HG02852 (cell line): Measurements from ENCODE around the gene OMP.

Experiments used
- ATAC-seq: cut with Tn5 transposase; IDR thresholded peaks from one replicate; pipeline ENCODE4 v1.9.1; 2021; ENCODE audit warnings: mild to moderate bottlenecking, moderate library complexity; ENCODE audit not compliant: unreplicated experiment

OMP gene

DNA sequence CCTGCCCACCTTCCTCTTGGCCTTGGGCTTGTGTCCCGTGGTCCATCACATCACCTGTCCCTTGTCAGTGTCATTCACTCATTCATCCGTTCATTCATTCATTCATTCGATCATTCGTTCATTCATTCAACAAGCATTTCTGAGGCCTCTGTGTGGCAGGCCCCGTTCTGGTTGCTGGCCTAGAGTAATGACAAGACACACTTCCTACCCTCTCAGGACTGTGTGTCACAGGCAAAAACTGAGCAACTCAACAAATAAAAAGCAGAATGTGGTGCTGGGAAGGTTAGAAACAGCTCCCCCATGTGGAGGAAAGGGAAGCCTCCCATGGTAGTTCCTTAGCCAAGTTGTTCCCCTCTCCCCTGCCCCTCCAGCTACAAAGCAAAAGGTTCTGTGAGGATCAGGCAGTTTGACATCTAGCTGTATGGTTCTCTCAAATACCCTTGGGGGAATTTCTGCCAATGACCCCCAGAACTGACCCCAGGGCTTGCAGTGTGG lies 1.6 kb upstream of the OMP start:
- no peak for ATAC-seq

DNA sequence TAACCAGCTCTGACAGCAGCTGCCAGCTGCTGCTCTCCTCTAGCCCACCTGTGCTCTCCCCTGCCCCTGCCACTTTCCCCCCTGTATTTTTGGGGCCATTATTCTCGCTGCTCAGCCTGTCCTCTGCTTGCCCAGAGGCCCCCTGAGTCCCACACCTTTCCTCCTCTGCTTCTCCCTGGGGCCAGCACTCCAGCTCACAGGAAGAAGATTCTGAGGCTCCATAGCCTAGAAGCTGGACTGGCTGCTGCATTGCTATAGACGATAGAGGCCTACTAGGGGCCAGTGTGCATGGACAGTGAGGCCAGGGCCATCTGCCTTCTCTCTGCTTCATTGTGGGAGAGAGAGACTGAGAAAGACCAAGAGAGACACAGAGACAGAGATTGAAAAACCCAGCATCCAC lies 679 bp downstream of the OMP start:
- no peak for ATAC-seq

DNA sequence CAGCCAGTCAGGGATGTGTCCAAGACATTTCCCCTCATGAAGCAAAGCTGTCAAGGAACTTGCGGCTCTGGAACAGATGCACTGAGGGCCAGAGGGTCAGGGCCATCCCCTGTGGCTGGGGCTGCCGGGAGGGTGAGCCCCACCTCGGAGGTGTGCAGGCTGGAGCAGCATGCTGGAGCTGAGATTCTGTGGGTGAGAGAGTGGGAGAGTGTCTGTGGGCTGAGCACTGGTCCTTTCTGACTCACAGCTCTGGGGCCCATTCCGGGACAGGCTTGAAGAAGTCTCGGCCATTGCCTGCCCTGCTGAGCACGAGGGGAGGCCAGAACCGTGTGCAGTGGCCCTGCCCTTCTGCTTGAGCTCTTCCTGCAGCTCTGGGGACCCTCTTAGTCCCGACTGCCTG lies 2.1 kb downstream of the OMP start:
- no peak for ATAC-seq

DNA sequence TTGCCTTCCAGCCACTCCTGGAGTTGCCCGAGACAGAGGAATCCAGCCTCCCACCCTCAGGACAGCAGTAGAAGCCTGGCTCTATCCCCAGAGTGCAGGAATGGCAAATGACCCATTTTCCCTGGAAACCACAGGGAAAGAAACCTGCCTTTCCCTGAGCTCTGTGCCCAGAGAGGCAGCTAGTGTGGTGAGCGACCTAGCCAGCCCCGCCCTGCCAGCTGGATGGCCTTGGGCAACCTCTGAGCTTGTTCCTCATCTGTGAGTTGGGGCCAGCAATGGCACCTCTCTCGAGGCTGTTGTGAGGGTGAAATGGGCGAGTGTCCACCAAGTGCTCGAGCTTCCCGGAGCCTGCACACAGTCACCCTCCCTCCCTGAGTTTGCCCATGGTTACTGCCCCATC lies 3.7 kb downstream of the OMP start:
- ATAC-seq = no peak

DNA sequence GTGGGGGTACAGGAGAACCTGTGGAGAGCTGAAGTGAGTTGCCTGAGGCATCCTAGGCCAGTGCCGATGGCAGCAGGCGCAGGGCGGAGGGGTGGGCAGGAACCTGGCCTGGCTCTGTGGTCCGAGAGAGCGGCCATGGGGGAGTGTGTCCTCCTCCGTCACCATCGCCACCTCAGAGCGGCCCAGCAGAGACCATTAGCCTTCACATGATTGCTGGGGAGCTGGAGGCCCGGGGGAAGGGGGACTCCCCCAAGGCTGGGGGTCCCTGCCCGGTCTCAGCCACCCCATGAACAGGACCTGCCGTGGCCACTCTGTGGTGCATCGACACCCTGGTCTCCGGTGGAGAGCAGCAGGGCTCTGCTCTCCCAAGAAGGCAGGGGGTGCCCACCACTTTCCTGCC lies 4.1 kb downstream of the OMP start:
- no peak for ATAC-seq

DNA sequence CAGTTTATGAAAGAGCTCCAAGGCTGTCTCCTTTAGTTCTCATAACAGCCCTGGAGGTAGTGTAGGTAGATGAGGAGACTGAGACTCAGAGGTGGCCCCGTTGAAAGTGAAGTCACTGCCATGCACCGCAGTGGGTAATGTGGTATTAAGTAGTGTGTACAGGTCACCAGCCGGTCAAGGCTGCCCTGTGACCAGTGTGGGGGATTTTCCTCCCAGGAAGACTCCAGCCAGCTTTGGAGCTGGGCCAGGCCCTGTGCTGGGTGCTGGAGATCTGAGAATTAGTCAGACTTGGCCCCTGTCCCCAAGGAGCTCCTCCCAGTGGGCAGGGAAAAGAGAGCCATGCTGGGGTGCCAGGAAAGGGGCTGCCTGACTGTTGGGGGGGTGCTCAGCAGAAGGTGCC lies 5.3 kb downstream of the OMP start:
- no peak for ATAC-seq

DNA sequence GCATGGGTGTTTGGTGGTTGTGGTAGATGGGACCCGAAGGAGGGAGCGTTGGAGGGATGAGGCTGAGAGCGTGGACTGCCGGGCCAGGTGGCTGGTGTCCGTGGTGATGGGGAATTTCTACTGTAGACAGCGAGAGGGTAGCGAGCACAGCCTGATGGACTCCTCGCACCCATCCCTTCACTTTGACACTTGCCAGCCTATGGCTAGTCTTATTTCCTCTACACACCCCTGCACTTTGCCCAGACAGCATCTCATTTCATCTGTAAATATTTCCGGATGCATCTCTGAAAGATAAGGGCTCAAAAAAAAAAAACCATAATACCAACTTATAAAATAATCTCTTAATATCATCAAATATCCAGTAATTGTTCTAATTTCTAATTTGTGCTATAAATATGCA lies 5.8 kb downstream of the OMP start:
- ATAC-seq = no peak

DNA sequence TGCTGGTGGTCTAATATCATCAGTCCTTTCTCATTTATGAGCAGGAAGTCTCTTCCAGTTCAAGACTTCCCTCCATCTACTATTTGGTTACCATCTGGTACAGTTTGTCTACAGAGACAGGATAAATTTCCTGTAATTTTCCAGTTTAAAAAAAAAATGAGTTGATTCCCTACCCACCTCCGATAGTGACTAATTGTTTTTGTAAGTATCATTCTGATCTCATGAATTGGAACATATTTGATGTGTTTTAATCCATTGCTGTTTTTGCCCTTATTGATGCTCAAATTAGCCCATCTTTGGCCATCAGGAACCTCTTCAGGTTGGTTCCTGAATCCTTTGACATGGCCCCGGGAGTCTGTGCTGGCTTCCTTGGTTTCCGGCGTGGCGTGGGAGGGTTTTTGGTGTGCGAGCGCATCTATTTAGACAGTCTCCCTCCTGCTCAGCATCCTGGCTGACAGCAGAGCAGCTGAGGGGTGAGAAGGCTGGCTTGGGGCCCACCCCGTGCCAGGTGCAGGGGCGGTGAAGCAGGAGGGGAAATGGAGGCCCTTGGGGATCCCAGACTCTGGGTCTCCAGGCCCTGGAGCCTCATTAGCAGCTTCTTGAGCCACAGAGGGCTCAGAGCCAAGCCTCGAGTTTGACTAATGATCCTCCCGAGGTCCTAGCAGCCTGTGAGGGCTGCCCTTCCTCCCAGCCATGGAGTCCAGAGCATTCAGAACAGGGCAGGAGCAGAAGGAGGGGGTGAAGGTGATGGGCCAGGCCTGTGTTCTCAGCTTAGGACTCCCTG lies 6.8 kb downstream of the OMP start:
- no peak for ATAC-seq

DNA sequence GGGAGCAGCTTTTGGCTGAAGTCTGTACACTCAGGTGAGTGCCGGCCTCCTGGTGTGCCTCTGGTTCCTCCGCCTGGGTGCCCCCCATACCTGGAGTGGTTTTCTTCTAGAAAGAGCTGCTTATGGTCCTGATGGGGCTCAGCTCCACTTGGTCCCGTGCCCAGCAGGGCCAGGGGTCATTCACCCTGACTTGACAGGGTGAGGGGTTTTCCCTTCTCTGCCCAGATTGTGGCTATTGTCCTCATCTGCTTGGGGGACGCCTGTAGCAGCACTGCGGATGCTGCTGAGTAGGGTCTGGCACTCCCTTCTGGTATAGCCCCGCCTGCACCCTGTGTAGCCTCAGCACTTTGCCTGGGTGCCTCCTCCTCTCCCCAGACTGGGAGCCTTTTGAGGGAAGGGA lies 8.2 kb downstream of the OMP start:
- no peak for ATAC-seq

DNA sequence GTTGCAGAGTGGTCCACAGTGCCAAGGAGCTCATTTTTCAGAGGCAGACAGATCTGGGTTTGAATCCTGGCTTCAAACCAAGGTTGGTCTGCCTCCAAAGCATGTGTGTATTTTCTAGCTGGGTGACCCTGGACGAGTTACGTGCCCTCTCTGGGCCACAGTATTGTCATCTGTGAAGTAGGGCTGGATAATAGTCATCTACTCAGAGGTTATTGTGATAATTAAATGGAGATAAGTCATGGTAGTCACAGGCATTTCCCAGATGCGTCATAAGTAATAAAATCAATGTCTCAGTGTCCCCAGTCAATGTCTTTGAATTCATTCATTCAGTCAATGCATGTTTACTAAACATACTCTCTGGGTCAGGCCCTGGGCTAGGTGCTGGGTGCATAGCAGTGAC lies 8.6 kb downstream of the OMP start:
- ATAC-seq = no peak

DNA sequence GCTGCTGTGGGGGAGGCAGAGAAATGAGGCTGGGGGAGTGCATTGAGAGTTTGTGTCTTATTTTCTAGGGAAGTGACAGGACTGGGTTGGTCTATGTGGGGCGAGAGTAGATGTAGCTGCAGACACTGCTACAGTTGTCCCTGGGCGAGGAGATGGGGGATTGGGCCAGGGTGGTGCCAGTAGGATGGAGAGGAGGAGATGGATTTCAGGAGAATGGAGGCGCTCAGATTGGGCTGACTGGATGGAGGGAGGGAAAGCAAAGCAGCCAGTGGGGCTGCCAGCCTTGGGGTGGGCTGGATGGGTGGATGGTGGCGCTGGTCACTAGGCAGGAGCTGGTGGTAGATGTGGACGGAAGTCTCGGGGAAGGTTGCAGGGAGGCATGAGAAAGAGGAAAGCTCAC lies 9.3 kb downstream of the OMP start:
- ATAC-seq = no peak

DNA sequence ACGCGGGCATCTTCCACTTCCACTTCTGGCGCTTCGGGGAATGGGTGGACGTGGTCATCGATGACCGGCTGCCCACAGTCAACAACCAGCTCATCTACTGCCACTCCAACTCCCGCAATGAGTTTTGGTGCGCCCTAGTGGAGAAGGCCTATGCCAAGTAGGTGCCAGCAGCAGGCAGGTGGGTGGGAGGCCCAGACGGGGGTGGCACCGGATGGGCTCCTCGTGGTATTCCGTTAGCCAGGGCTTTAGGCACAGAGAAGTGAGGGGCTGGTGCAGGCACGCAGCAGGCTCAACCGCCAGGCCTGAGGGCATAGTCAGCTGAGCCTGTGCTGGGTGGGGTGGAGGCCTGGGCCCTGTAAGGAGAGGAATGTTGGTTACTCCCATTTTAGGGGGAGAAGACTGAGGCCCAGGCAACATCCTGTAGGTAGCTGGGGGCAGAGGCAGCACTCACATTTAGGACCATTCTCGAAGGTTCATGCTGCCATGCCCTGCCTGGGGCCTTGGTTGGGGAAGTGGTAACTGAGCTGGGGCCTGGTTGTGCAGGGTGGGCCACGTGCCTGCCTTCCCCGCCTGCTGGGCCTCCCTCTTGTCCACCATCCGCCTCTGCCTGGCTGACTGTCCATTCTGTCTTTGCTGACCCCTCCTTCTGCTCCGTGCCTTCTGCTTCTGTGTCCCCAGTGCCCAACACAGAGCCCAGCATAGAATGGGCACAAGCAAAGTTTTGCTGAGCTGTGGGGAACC lies 10.2 kb downstream of the OMP start:
- ATAC-seq = no peak

DNA sequence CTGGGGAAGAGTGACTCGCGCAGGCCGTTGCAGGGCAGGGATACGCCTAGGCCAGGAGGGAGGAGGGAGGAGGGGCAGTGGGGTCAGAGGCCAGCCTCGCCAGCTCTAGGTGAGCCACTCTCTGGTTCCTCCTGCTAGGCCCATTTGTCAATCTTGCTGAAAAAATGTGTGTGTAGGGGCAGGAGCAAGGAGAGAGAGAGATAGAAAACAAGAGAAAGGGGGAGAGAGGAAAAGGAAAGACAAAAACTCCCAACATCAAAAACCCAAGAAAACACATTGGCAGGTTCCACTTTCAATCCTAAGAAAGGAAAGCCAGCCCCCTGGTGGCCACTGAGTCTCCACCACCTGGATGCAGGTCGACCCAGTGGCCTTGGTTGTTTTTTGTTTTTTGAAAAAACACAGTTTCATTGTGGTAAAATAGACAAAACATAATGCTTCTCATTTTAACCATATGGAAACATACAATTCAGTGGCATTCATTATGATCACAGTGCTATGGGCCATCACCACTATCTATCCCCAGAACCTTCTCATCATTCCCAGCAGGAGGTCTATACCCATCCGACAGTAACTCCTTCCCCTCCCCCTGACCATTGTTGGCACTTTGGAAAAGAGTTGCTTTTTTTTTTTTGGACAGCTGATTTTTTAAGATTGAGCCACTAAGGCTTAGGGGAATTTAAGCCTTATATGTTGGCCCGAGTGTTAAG lies 10.9 kb downstream of the OMP start:
- no peak for ATAC-seq

DNA sequence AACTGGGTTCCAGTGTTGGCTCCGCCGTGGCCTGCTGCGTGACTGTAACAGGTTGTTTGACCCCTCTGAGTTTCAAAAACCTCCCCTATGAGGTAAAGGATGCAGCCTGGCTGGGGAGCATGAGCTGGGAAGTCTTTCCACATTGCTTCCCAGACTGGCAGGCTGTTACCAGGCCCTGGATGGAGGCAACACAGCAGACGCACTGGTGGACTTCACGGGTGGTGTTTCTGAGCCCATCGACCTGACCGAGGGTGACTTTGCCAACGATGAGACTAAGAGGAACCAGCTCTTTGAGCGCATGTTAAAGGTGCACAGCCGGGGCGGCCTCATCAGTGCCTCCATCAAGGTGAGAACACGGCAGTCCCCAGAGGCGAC lies 11.4 kb downstream of the OMP start:
- ATAC-seq = no peak

DNA sequence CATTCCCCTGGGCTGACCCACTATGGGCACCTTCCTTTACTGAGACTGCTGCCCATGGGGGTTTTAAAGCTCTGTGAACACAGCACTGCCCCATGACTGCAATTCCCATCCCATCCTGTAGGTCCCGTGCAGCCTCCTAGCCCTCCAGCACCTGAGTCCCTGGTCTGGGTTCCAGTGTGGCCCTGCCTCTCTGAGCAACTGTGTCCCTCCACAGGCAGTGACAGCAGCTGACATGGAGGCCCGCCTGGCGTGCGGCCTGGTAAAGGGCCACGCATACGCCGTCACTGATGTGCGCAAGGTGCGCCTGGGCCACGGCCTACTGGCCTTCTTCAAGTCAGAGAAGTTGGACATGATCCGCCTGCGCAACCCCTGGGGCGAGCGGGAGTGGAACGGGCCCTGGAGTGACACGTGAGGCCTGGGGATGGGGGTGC lies 12.6 kb downstream of the OMP start:
- ATAC-seq = no peak

DNA sequence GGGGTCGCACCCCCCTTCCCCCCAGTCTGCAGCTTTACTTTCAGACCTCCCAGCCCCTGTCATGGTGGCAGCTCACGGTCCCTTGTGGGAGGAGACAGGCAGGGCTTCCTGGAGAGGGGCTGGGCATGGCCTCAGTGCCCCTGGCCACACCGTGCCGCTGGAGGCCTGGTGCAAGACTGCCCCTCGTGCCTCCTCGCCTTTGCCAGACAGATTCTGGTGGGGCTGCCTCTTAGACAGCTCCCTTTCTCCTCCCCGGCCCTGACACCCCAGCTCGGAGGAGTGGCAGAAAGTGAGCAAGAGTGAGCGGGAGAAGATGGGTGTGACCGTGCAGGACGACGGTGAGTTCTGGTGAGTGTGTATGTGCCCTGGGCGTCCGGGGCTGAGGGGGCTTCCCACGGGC lies 13.3 kb downstream of the OMP start:
- no peak for ATAC-seq

DNA sequence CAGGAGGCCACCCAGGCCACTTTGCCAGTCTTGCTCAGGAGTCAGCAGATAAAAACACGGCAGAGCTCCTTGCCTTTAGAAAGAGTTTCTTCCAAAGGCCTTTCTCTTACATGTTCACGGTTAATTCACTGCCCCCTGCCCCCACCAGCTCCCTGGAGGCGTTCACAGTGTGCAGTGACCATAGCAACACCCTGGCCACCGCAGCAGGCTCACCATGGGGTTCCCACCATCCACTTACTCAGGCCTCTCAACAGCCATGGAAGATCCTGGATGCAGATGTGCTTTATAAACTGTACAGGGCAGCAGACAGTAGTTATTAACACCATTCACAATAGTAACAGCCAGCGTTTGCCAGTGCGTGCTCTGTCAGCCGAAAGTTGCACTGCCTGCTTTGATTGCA lies 14.9 kb downstream of the OMP start:
- no peak for ATAC-seq

DNA sequence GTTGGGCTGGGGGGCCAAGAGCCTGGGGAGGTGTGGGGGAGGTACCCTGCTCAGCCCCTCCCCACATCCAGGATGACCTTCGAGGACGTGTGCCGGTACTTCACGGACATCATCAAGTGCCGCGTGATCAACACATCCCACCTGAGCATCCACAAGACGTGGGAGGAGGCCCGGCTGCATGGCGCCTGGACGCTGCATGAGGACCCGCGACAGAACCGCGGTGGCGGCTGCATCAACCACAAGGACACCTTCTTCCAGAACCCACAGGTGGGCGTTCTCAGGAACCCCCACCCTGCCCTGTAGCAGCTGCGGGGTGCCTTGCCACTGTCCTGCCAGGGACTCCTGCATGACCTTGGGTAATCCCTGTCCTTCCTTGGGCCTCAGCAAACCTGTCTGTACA lies 15.4 kb downstream of the OMP start:
- ATAC-seq = no peak

DNA sequence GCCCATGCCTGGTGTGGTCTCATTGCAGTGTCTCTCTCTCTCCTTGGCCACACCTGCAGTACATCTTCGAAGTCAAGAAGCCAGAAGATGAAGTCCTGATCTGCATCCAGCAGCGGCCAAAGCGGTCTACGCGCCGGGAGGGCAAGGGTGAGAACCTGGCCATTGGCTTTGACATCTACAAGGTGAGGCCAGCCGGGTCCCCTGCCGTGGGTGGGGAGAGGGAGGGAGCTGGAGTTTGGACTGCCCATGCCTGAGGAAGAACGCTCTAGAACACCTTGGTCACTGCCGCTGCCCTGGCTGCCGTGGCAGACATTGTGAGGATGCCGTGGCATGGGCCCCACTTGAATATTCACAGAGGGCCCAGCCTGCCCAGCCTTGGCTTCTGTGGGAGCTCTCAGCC lies 16.3 kb downstream of the OMP start:
- ATAC-seq = no peak

DNA sequence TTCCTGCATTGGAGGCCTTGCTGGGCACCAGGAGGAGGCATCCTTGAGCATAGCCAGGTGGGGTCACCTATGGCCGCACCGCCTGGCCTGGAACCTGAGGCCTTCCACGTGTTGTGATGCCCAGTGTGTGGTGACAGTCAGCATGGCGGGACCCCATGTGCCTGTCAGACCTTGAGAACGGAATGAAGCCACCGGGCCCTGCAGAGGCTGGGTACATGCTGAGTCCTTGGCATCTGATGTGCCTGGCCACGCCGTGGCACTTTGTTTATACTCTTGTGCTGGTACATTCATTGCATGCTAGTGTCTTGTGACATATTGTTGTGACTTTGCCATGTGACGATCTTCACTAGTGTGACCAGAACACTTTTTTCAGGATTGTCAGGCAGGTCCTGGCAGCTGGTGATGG lies 16.9 kb downstream of the OMP start:
- ATAC-seq = no peak

DNA sequence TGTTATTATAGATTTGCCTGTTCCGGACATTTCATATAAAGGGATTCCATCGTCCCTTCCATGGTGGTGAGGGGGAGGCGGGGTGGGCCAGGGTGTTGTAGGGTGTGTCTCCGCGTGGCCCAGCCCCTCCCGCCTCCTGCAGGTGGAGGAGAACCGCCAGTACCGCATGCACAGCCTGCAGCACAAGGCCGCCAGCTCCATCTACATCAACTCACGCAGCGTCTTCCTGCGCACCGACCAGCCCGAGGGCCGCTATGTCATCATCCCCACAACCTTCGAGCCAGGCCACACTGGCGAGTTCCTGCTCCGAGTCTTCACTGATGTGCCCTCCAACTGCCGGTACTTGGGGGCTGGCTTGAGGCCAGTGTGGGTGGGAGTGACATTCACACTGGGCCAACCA lies 17.9 kb downstream of the OMP start:
- ATAC-seq = no peak

DNA sequence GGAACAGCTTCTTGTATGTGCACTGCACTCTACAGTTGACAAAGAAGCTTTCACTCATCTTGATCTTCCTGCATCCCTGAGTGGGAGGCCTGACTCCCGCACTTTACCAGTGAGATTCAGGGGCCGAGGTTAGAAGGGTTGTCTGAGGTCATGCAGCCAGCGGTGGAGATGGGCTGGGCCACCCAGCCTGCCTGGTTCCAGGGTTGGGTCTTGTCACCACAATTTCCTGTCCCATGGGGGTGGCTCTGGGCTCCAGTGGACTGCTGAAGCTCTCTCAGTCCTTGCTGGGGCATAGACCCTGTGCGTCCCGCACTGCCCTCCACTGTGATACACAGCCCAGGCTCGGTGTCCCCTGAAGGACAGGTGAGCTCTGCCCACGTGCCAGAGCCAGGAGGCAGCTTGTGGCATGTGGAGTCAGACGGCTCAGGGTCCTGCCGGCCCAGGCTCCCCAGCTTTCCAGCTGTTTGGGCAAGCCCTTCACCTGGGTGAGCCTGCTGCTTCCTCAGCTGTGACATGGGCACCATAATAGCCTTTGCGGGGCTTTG lies 18.5 kb downstream of the OMP start:
- no peak for ATAC-seq
